B cell (primary cell): ENCODE measurements around the gene CS. TPM values are rescaled to one million over a fixed set of nuclear protein-coding genes. Genes with fewer than 3 reads are reported as not detected.

Source experiments
- ATAC-seq: fragments of 200-7000 bp; cut with Tn5 transposase; one replicate; pipeline ENCODE4 v1.10.0; 2021; ENCODE audit warnings: low read depth, mild to moderate bottlenecking, moderate number of reproducible peaks, moderate library complexity
- CTCF ChIA-PET: fragments of 350-600 bp; sonication (Branson Sonifier 250); formaldehyde crosslinking; loops from one replicate; lab custom pipeline; 2021; ENCODE audit warnings: antibody characterized with exemption, inconsistent platforms; lab: Charles Lee
- POLR2A ChIA-PET: fragments of 350-600 bp; sonication (Branson Sonifier 250); formaldehyde crosslinking; loops from one replicate; lab custom pipeline; 2021; ENCODE audit warnings: antibody characterized with exemption; lab: Charles Lee
- DNase-seq: peaks from one replicate; pipeline ENCODE4 v3.0.0; 2013
- H2AFZ ChIP-seq: 2 replicates; pipeline ENCODE4 v1.6.1; 2012; ENCODE audit warnings: mild to moderate bottlenecking, low read depth, low read length; ENCODE audit not compliant: insufficient read depth, poor library complexity, severe bottlenecking
- H3K27ac ChIP-seq, 2 donors: 1 replicate in 1 of 2; 2 replicates in 1 of 2; pipeline ENCODE4 v1.5.1; 2012 to 2013; ENCODE audit warnings: low read length in 2 of 2, mild to moderate bottlenecking in 2 of 2, moderate library complexity in 1 of 2
- H3K27me3 ChIP-seq, 4 experiments: fragments of 200-600 bp in 1 of 4; sonication (generic) in 1 of 4; replicated peaks in 1 of 4; 1 replicate in 2 of 4; 2 replicates in 2 of 4; pipeline versions ENCODE4 v1.6.1 to v1.7.0; 2013 to 2016; ENCODE audit warnings: low read length in 3 of 4, mild to moderate bottlenecking in 2 of 4, mixed read lengths in 1 of 4, moderate library complexity in 1 of 4; ENCODE audit not compliant: insufficient read depth in 4 of 4, control insufficient read depth in 3 of 4; ENCODE audit errors: control extremely low read depth in 1 of 4
- H3K36me3 ChIP-seq, 2 experiments: replicated peaks in 1 of 2; 1 replicate in 1 of 2; 2 replicates in 1 of 2; pipeline versions ENCODE4 v1.6.1 to v1.7.1; 2013; ENCODE audit warnings: low read length in 1 of 2; ENCODE audit not compliant: insufficient read depth in 2 of 2, control insufficient read depth in 1 of 2; ENCODE audit errors: control extremely low read depth in 1 of 2, extremely low read depth in 1 of 2
- H3K4me1 ChIP-seq, 2 donors: fragments of 200-600 bp in 1 of 2; sonication (generic) in 1 of 2; 1 replicate in 1 of 2; 2 replicates in 1 of 2; pipeline versions ENCODE4 v1.5.1 to v1.6.1; 2013 to 2017; ENCODE audit warnings: low read length in 2 of 2; ENCODE audit not compliant: control insufficient read depth in 2 of 2, insufficient read depth in 2 of 2
- H3K4me2 ChIP-seq: replicated peaks from 2 replicates; pipeline ENCODE3; 2012; ENCODE audit warnings: mild to moderate bottlenecking, low read depth, low read length; ENCODE audit not compliant: poor library complexity, severe bottlenecking
- H3K4me3 ChIP-seq, 5 experiments: fragments of 200-600 bp in 1 of 5; sonication (generic) in 1 of 5; 1 replicate in 3 of 5; 2 replicates in 2 of 5; pipeline versions ENCODE4 v1.5.1 to v1.7.0; 2011 to 2016; ENCODE audit warnings: low read length in 4 of 5, mild to moderate bottlenecking in 4 of 5, low read depth in 2 of 5, control low read depth in 1 of 5, moderate library complexity in 1 of 5; ENCODE audit not compliant: insufficient read depth in 1 of 5; ENCODE audit errors: control extremely low read depth in 1 of 5, extremely low read depth in 1 of 5
- H3K79me2 ChIP-seq: fragments of 200-600 bp; sonication (generic); one replicate; pipeline ENCODE4 v1.6.0; 2016; ENCODE audit warnings: low read length; ENCODE audit not compliant: control insufficient read depth, insufficient read depth
- H3K9ac ChIP-seq: fragments of 200-600 bp; sonication (generic); 2 replicates; pipeline ENCODE4 v1.6.1; 2017; ENCODE audit warnings: mild to moderate bottlenecking, low read length, moderate library complexity
- H3K9me3 ChIP-seq, 3 donors: one replicate each; pipeline versions ENCODE4 v1.6.1 to v1.7.1; 2013; ENCODE audit warnings: low read length in 2 of 3; ENCODE audit not compliant: control insufficient read depth in 2 of 3, insufficient read depth in 1 of 3; ENCODE audit errors: control extremely low read depth in 1 of 3
- H4K20me1 ChIP-seq: 2 replicates; pipeline ENCODE4 v1.6.0; 2012; ENCODE audit warnings: mild to moderate bottlenecking, low read length; ENCODE audit not compliant: insufficient read depth, control insufficient read depth, poor library complexity, severe bottlenecking
- H3K27ac Mint-ChIP-seq: one replicate; pipeline ENCODE4 v1.8.0; 2021; ENCODE audit warnings: mixed read lengths
- H3K27me3 Mint-ChIP-seq: one replicate; pipeline ENCODE4 v1.8.0; 2021; ENCODE audit warnings: mixed read lengths
- H3K4me1 Mint-ChIP-seq: one replicate; pipeline ENCODE4 v1.8.0; 2021; ENCODE audit warnings: mixed read lengths
- H3K4me3 Mint-ChIP-seq: one replicate; pipeline ENCODE4 v1.8.0; 2021; ENCODE audit warnings: mixed read lengths
- H3K9me3 Mint-ChIP-seq: one replicate; pipeline ENCODE4 v1.8.0; 2022; ENCODE audit warnings: mixed read lengths; ENCODE audit not compliant: insufficient read depth
- EZH2 ChIP-seq: IDR thresholded peaks from 2 replicates; pipeline ENCODE4 v1.6.1; 2012; ENCODE audit warnings: borderline replicate concordance, low read depth, mild to moderate bottlenecking, moderate library complexity, low read length; ENCODE audit not compliant: insufficient read depth, poor library complexity, severe bottlenecking
- WGBS: methylation state at CpG from one replicate; pipeline ENCODE4 v1.1.5; 2013; ENCODE audit warnings: missing lambda C conversion rate; ENCODE audit not compliant: insufficient coverage; 5-methylcytosine and 5-hydroxymethylcytosine counted together
- intact Hi-C: fragments of 100-400 bp; cut with micrococcal nuclease; formaldehyde crosslinking; loops from one replicate; pipeline ENCODE4 v1.10.0; 2022
- polyA plus RNA-seq: library from polyadenylated mRNA; depleted of rRNA; stranded (reverse); fragments of >200 nt; gene quantifications from 2 replicates; pipeline ENCODE4 v1.2.3, GENCODE V29; 2012
- total RNA-seq, 2 donors: library from RNA; stranded (reverse); fragments of 120-200 nt in 1 of 2; gene quantifications; 1 replicate in 1 of 2; 2 replicates in 1 of 2; pipeline versions ENCODE4 v1.2.3 to v1.2.4, GENCODE V29; 2013 to 2022
- TF ChIP-seq, protein P1 (sequence below): fragments of 200-600 bp; IDR thresholded peaks from one replicate; pipeline ENCODE4 v1.8.0; 2022; ENCODE audit warnings: antibody characterized with exemption, mild to moderate bottlenecking

The CS gene
- total and polyA plus RNA-seq, 2 donors (not counting 1 experiment from before 2014, with no cell fraction given) = 114 to 154 TPM

- TF ChIP-seq, protein P1, sequence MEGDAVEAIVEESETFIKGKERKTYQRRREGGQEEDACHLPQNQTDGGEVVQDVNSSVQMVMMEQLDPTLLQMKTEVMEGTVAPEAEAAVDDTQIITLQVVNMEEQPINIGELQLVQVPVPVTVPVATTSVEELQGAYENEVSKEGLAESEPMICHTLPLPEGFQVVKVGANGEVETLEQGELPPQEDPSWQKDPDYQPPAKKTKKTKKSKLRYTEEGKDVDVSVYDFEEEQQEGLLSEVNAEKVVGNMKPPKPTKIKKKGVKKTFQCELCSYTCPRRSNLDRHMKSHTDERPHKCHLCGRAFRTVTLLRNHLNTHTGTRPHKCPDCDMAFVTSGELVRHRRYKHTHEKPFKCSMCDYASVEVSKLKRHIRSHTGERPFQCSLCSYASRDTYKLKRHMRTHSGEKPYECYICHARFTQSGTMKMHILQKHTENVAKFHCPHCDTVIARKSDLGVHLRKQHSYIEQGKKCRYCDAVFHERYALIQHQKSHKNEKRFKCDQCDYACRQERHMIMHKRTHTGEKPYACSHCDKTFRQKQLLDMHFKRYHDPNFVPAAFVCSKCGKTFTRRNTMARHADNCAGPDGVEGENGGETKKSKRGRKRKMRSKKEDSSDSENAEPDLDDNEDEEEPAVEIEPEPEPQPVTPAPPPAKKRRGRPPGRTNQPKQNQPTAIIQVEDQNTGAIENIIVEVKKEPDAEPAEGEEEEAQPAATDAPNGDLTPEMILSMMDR = no peak
- TF ChIP-seq EZH2 = no peak
- ChIA-PET POLR2A (no interaction called here), CTCF (interaction anchor here (0.6 kb wide), 1 partner anchor 83 kb away, joined by 4 read pairs; no protein-coding TSS in a partner anchor)
- Mint-ChIP-seq H3K27ac (no peak overlapping the region), H3K4me1 (peaks cover 36% of the 10 kb centered on the region), H3K27me3 (no peaks in the 10 kb centered on the region), H3K9me3 (no peaks in the 10 kb centered on the region), H3K4me3 (no peak overlapping the region)
- H4K20me1 ChIP-seq = peaks cover 50% of the 10 kb centered on the region
- H3K4me2 ChIP-seq = no peak overlapping the region
- H3K4me1 ChIP-seq = peaks cover 27 to 33% of the 10 kb centered on the region in 2 donors
- ATAC-seq (no peak), DNase-seq (no peak)
- no peak overlapping the region for H3K4me3 ChIP-seq
- no peak overlapping the region for H3K27ac ChIP-seq
- peaks cover 100% of the 10 kb centered on the region for H3K79me2 ChIP-seq
- H3K9me3 ChIP-seq = no peaks in the 10 kb centered on the region
- H3K9ac ChIP-seq = no peak overlapping the region
- no peaks in the 10 kb centered on the region for H3K27me3 ChIP-seq
- H2AFZ ChIP-seq = no peak overlapping the region
- intact Hi-C loops = no loop called here
- 97% methylated on average over 4 of the region's 5 CpGs for WGBS
- H3K36me3 ChIP-seq = peaks cover 5 to 29% of the 10 kb centered on the region in 2 experiments
Observed at GRCh38 chr12:56293795-56294194, 6.3 kb downstream of the CS start.

- Mint-ChIP-seq H3K9me3 (no peaks in the 10 kb centered on the region), H3K4me3 (no peak overlapping the region), H3K27ac (no peak overlapping the region), H3K4me1 (peaks cover 14% of the 10 kb centered on the region), H3K27me3 (no peaks in the 10 kb centered on the region)
- H3K4me3 ChIP-seq = no peak overlapping the region
- no peaks in the 10 kb centered on the region for H3K9me3 ChIP-seq
- no peak for TF ChIP-seq EZH2
- TF ChIP-seq, protein P1 = no peak
- no peak overlapping the region for H2AFZ ChIP-seq
- H3K36me3 ChIP-seq = peaks cover 5 to 47% of the 10 kb centered on the region in 2 experiments
- intact Hi-C loops = no loop called here
- peaks cover 80% of the 10 kb centered on the region for H3K79me2 ChIP-seq
- ATAC-seq = no peak
- H4K20me1 ChIP-seq = peaks cover 23% of the 10 kb centered on the region
- 93% methylated on average over 2 of the region's 3 CpGs for WGBS
- CTCF ChIA-PET = interaction anchor here (1.0 to 1.4 kb wide), 2 partner anchors 10 to 175 kb away, joined by 4 read pairs; no protein-coding TSS in a partner anchor
- POLR2A ChIA-PET = no interaction called here
- no peak overlapping the region for H3K9ac ChIP-seq
- no peak overlapping the region for H3K27ac ChIP-seq
- H3K4me2 ChIP-seq = no peak overlapping the region
- no peaks in the 10 kb centered on the region for H3K27me3 ChIP-seq
- H3K4me1 ChIP-seq = peaks cover 0 to 5% of the 10 kb centered on the region in 2 donors
- DNase-seq = no peak
Observed at GRCh38 chr12:56288705-56289387, 11.3 kb downstream of the CS start.
